Nephron progenitor cell (in vitro differentiated cells): ENCODE results near the gene MAMLD1.

Source experiments
- DNase-seq: peaks from one replicate; pipeline ENCODE4 v3.0.0; 2021
- H3K27ac Mint-ChIP-seq: 2 replicates; pipeline ENCODE4 v1.8.0; 2021; ENCODE audit warnings: mild to moderate bottlenecking, moderate library complexity, mixed read lengths
- H3K27me3 Mint-ChIP-seq: 2 replicates; pipeline ENCODE4 v1.8.0; 2021; ENCODE audit warnings: mild to moderate bottlenecking, low read depth, mixed read lengths; ENCODE audit not compliant: poor library complexity
- H3K36me3 Mint-ChIP-seq: 2 replicates; pipeline ENCODE4 v1.8.0; 2021; ENCODE audit warnings: low read depth, mixed read lengths
- H3K4me1 Mint-ChIP-seq: 2 replicates; pipeline ENCODE4 v1.8.0; 2021; ENCODE audit warnings: mixed read lengths
- H3K4me3 Mint-ChIP-seq: 2 replicates; pipeline ENCODE4 v1.8.0; 2021; ENCODE audit warnings: mild to moderate bottlenecking, moderate library complexity, mixed read lengths
- H3K9me3 Mint-ChIP-seq: 2 replicates; pipeline ENCODE4 v1.8.0; 2021; ENCODE audit warnings: mild to moderate bottlenecking, moderate library complexity, mixed read lengths
- CTCF ChIP-seq: fragments of 200-600 bp; sonication (generic); IDR thresholded peaks from 2 replicates; pipeline ENCODE4 v1.5.0; 2021; ENCODE audit warnings: antibody characterized with exemption

The MAMLD1 gene

GRCh38 chrX:150546711-150547153 lies 183.6 kb downstream of the MAMLD1 start:
- TF ChIP-seq CTCF = no peak
- Mint-ChIP-seq H3K4me1 (peaks cover 24% of the 10 kb centered on the region), H3K4me3 (peak overlapping the region; percentile 49), H3K9me3 (peaks cover 49% of the 10 kb centered on the region), H3K36me3 (no peaks in the 10 kb centered on the region), H3K27ac (no peak overlapping the region), H3K27me3 (peaks cover 7% of the 10 kb centered on the region)
- no peak for DNase-seq

GRCh38 chrX:150547375-150548115 lies 184.4 kb downstream of the MAMLD1 start:
- TF ChIP-seq CTCF = no peak
- Mint-ChIP-seq H3K27me3 (peaks cover 7% of the 10 kb centered on the region), H3K36me3 (no peaks in the 10 kb centered on the region), H3K27ac (peak overlapping the region; percentile 11), H3K9me3 (peaks cover 51% of the 10 kb centered on the region), H3K4me1 (peaks cover 24% of the 10 kb centered on the region), H3K4me3 (peak overlapping the region; percentile 68)
- DNase-seq = peak; percentile 59

- peak overlapping the region; percentile 68 for H3K4me3 Mint-ChIP-seq
- DNase-seq = no peak
- no peaks in the 10 kb centered on the region for H3K36me3 Mint-ChIP-seq
- peaks cover 51% of the 10 kb centered on the region for H3K9me3 Mint-ChIP-seq
- H3K4me1 Mint-ChIP-seq = peaks cover 21% of the 10 kb centered on the region
- peaks cover 7% of the 10 kb centered on the region for H3K27me3 Mint-ChIP-seq
- H3K27ac Mint-ChIP-seq = no peak overlapping the region
- no peak for TF ChIP-seq CTCF
Measured at GRCh38 chrX:150548251-150548650, 185.1 kb downstream of the MAMLD1 start.

GRCh38 chrX:150548684-150549083 lies 185.6 kb downstream of the MAMLD1 start:
- peaks cover 53% of the 10 kb centered on the region for H3K9me3 Mint-ChIP-seq
- H3K36me3 Mint-ChIP-seq = no peaks in the 10 kb centered on the region
- no peak overlapping the region for H3K4me3 Mint-ChIP-seq
- no peak for TF ChIP-seq CTCF
- no peak for DNase-seq
- no peak overlapping the region for H3K27ac Mint-ChIP-seq
- peaks cover 16% of the 10 kb centered on the region for H3K4me1 Mint-ChIP-seq
- H3K27me3 Mint-ChIP-seq = peaks cover 7% of the 10 kb centered on the region

- DNase-seq = no peak
- H3K27me3 Mint-ChIP-seq = peaks cover 9% of the 10 kb centered on the region
- H3K36me3 Mint-ChIP-seq = no peaks in the 10 kb centered on the region
- H3K4me3 Mint-ChIP-seq = no peak overlapping the region
- no peak for TF ChIP-seq CTCF
- H3K4me1 Mint-ChIP-seq = peaks cover 6% of the 10 kb centered on the region
- no peak overlapping the region for H3K27ac Mint-ChIP-seq
- peaks cover 60% of the 10 kb centered on the region for H3K9me3 Mint-ChIP-seq
Measured at GRCh38 chrX:150551963-150552362, 188.8 kb downstream of the MAMLD1 start.

- TF ChIP-seq CTCF = no peak
- Mint-ChIP-seq H3K9me3 (peaks cover 58% of the 10 kb centered on the region), H3K27ac (no peak overlapping the region), H3K27me3 (peaks cover 3% of the 10 kb centered on the region), H3K4me3 (peak overlapping the region; percentile 35), H3K36me3 (no peaks in the 10 kb centered on the region), H3K4me1 (peaks cover 6% of the 10 kb centered on the region)
- no peak for DNase-seq
Measured at GRCh38 chrX:150558424-150558823, 195.3 kb downstream of the MAMLD1 start.
